A673 (cell line): ENCODE measurements around the gene RBM20. TPM values are rescaled to one million over a fixed set of nuclear protein-coding genes. Genes with fewer than 3 reads are reported as not detected.

Experiments used
- BruUV-seq: library from RNA; stranded (reverse); fragments of 400-500 nt; replicated peaks from 2 replicates; lab custom pipeline; 2021; lab: Mats Ljungman, UMichigan
- CTCF ChIA-PET: fragments of 300-600 bp; sonication (Branson Sonifier 250); formaldehyde crosslinking; loops from one replicate; lab custom pipeline; 2022; ENCODE audit warnings: antibody characterized with exemption; lab: Charles Lee
- POLR2A ChIA-PET: fragments of 300-600 bp; sonication (Branson Sonifier 250); formaldehyde crosslinking; loops from one replicate; lab custom pipeline; 2022; ENCODE audit warnings: antibody characterized with exemption; ENCODE audit not compliant: low non-redundant PET; lab: Charles Lee
- DNase-seq: peaks from one replicate; pipeline ENCODE4 v3.0.0-alpha.2; 2015; ENCODE audit warnings: low spot score
- H3K27ac ChIP-seq: fragments of 200-600 bp; sonication (generic); 2 replicates; pipeline ENCODE4 v1.5.1; 2016; ENCODE audit warnings: mixed run types, low read depth, mild to moderate bottlenecking, mixed read lengths, antibody characterized with exemption, low read length; ENCODE audit not compliant: poor library complexity, severe bottlenecking
- H3K27me3 ChIP-seq: fragments of 200-600 bp; sonication (generic); replicated peaks from 2 replicates; pipeline ENCODE4 v1.6.1; 2017; ENCODE audit warnings: mixed run types, low read depth, mild to moderate bottlenecking, mixed read lengths, antibody characterized with exemption, low read length; ENCODE audit not compliant: insufficient read depth, poor library complexity
- H3K36me3 ChIP-seq: fragments of 200-600 bp; sonication (generic); 2 replicates; pipeline ENCODE4 v1.6.1; 2016; ENCODE audit warnings: mixed run types, mild to moderate bottlenecking, mixed read lengths, antibody characterized with exemption, low read length; ENCODE audit not compliant: insufficient read depth, poor library complexity, severe bottlenecking
- H3K4me1 ChIP-seq: fragments of 200-600 bp; sonication (generic); 2 replicates; pipeline ENCODE4 v1.6.1; 2017; ENCODE audit warnings: mixed run types, mild to moderate bottlenecking, mixed read lengths, antibody characterized with exemption, low read length; ENCODE audit not compliant: insufficient read depth, poor library complexity, severe bottlenecking
- H3K4me3 ChIP-seq: fragments of 200-600 bp; sonication (generic); 2 replicates; pipeline ENCODE4 v1.5.1; 2016; ENCODE audit warnings: low read depth, mixed run types, mild to moderate bottlenecking, mixed read lengths, low read length; ENCODE audit not compliant: poor library complexity, severe bottlenecking
- H3K9me3 ChIP-seq: fragments of 200-600 bp; sonication (generic); 2 replicates; pipeline ENCODE4 v1.6.1; 2016; ENCODE audit warnings: mixed run types, low read depth, mild to moderate bottlenecking, mixed read lengths, antibody characterized with exemption, low read length; ENCODE audit not compliant: poor library complexity, severe bottlenecking
- CTCF ChIP-seq: fragments of 300-800, 200-600 bp; sonication (generic); conservative IDR thresholded peaks from 2 replicates; pipeline ENCODE4 v1.5.1; 2017; ENCODE audit warnings: low read depth, mild to moderate bottlenecking, antibody characterized with exemption, low read length, moderate library complexity, mixed read lengths
- EZH2 ChIP-seq: fragments of 200-600 bp; sonication (generic); IDR thresholded peaks from 2 replicates; pipeline ENCODE4 v1.6.1; 2017; ENCODE audit warnings: borderline replicate concordance, low read depth, mild to moderate bottlenecking, mixed read lengths, antibody characterized with exemption, low read length; ENCODE audit not compliant: poor library complexity, severe bottlenecking
- intact Hi-C: fragments of 100-400 bp; cut with micrococcal nuclease; formaldehyde crosslinking; loops from one replicate; pipeline ENCODE4 v1.10.0; 2022; ENCODE audit not compliant: unreplicated experiment
- total RNA-seq: library from RNA; stranded (reverse); gene quantifications from 2 replicates; pipeline ENCODE4 v1.2.3, GENCODE V29; 2021

RBM20 gene
- total RNA-seq, 1 experiment from 2014 or later: 1.3 TPM

GRCh38 chr10:110629680-110630191, 14.4 kb upstream of the RBM20 start:
- peak; percentile 27 for DNase-seq
- Histone ChIP-seq H3K36me3 (no peaks in the 10 kb centered on the region), H3K9me3 (no peaks in the 10 kb centered on the region), H3K27me3 (no peaks in the 10 kb centered on the region), H3K4me3 (no peak overlapping the region), H3K4me1 (peaks cover 12% of the 10 kb centered on the region), H3K27ac (no peak overlapping the region)
- intact Hi-C loops: no loop called here
- no TSS peak for BruUV-seq
- ChIA-PET CTCF (no interaction called here), POLR2A (no interaction called here)
- TF ChIP-seq CTCF: no peak
- TF ChIP-seq EZH2: no peak

- H3K4me3 ChIP-seq: no peak overlapping the region
- ChIA-PET CTCF (no interaction called here), POLR2A (no interaction called here)
- H3K9me3 ChIP-seq: no peaks in the 10 kb centered on the region
- intact Hi-C loops: no loop called here
- no peak for DNase-seq
- no peaks in the 10 kb centered on the region for H3K36me3 ChIP-seq
- H3K27me3 ChIP-seq: no peaks in the 10 kb centered on the region
- H3K27ac ChIP-seq: no peak overlapping the region
- no TSS peak for BruUV-seq
- TF ChIP-seq EZH2 (no peak), CTCF (no peak)
- H3K4me1 ChIP-seq: peaks cover 16% of the 10 kb centered on the region
Observed at GRCh38 chr10:110631934-110632333, 12.2 kb upstream of the RBM20 start.

GRCh38 chr10:110632591-110633215, 11.4 kb upstream of the RBM20 start:
- Histone ChIP-seq H3K36me3 (no peaks in the 10 kb centered on the region), H3K4me1 (peaks cover 23% of the 10 kb centered on the region), H3K9me3 (no peaks in the 10 kb centered on the region), H3K27ac (no peak overlapping the region), H3K4me3 (no peak overlapping the region), H3K27me3 (no peaks in the 10 kb centered on the region)
- intact Hi-C loops: no loop called here
- no TSS peak for BruUV-seq
- CTCF ChIA-PET: interaction anchor here (0.6 kb wide), 1 partner anchor 161 kb away, joined by 4 read pairs; no protein-coding TSS in a partner anchor
- DNase-seq: no peak
- TF ChIP-seq EZH2 (no peak), CTCF (no peak)
- POLR2A ChIA-PET: interaction anchor here (0.6 kb wide), 1 partner anchor 20 kb away, joined by 3 read pairs; no protein-coding TSS in a partner anchor
